Endodermal cell (in vitro differentiated cells): ENCODE results near the gene TMIE. TPM values are rescaled to one million over a fixed set of nuclear protein-coding genes. Genes with fewer than 3 reads are reported as not detected.

Experiments
- DNase-seq: peaks from one replicate; pipeline ENCODE4 v3.0.0-alpha.2; 2017
- H3K27ac ChIP-seq: 2 replicates; pipeline ENCODE4 v1.5.1; 2013; ENCODE audit warnings: mild to moderate bottlenecking, low read depth, low read length, moderate library complexity
- H3K27me3 ChIP-seq: 2 replicates; pipeline ENCODE4 v1.6.1; 2013; ENCODE audit warnings: mild to moderate bottlenecking, low read length, moderate library complexity; ENCODE audit not compliant: insufficient read depth, control insufficient read depth, poor library complexity, severe bottlenecking
- H3K36me3 ChIP-seq: 2 replicates; pipeline ENCODE4 v1.7.0; 2013; ENCODE audit warnings: mild to moderate bottlenecking, low read length, moderate library complexity; ENCODE audit not compliant: control insufficient read depth, insufficient read depth
- H3K4me1 ChIP-seq: one replicate; pipeline ENCODE4 v1.7.0; 2013; ENCODE audit warnings: low read length; ENCODE audit not compliant: control insufficient read depth, insufficient read depth
- H3K4me3 ChIP-seq: 2 replicates; pipeline ENCODE4 v1.5.1; 2013; ENCODE audit warnings: mild to moderate bottlenecking, low read length, moderate library complexity
- H3K9ac ChIP-seq: 2 replicates; pipeline ENCODE4 v1.6.1; 2013; ENCODE audit warnings: mild to moderate bottlenecking, low read length, moderate library complexity; ENCODE audit not compliant: poor library complexity, severe bottlenecking; ENCODE audit errors: extremely low read depth
- H3K9me3 ChIP-seq: 2 replicates; pipeline ENCODE4 v1.6.1; 2013; ENCODE audit warnings: mild to moderate bottlenecking, low read length, moderate library complexity; ENCODE audit not compliant: control insufficient read depth
- H3K27ac Mint-ChIP-seq: 2 replicates; pipeline ENCODE4 v1.8.0; 2020; ENCODE audit warnings: mixed read lengths
- H3K27me3 Mint-ChIP-seq: 2 replicates; pipeline ENCODE4 v1.8.0; 2021; ENCODE audit warnings: mild to moderate bottlenecking, mixed read lengths; ENCODE audit not compliant: insufficient read depth
- H3K36me3 Mint-ChIP-seq: 2 replicates; pipeline ENCODE4 v1.8.0; 2020; ENCODE audit warnings: low read depth, mixed read lengths
- H3K4me1 Mint-ChIP-seq: 2 replicates; pipeline ENCODE4 v1.8.0; 2020; ENCODE audit warnings: mixed read lengths
- H3K4me3 Mint-ChIP-seq: 2 replicates; pipeline ENCODE4 v1.8.0; 2020; ENCODE audit warnings: mild to moderate bottlenecking, moderate library complexity, mixed read lengths
- H3K9me3 Mint-ChIP-seq: 2 replicates; pipeline ENCODE4 v1.8.0; 2020; ENCODE audit warnings: mild to moderate bottlenecking, mixed read lengths
- WGBS, 2 experiments: methylation state at CpG; one replicate each; pipeline versions ENCODE4 v1.1.5 to v1.1.7; 2013; ENCODE audit warnings: missing lambda C conversion rate in 2 of 2, mixed read lengths in 1 of 2; ENCODE audit not compliant: insufficient coverage in 1 of 2, insufficient read length in 1 of 2; 5-methylcytosine and 5-hydroxymethylcytosine counted together
- total RNA-seq, 2 donors: library from RNA; stranded (reverse); fragmentation: NEBNext Ultra II Directional in 1 of 2; extraction: Animal tissue kit (Norgen Biotek cat#: 25700) in 1 of 2; gene quantifications; 2 replicates in 1 of 2; 3 replicates in 1 of 2; pipeline ENCODE4 v1.2.1, GENCODE V29; 2021
- TF ChIP-seq, protein P1 (sequence below): fragments of 200-600 bp; sonication (generic); conservative IDR thresholded peaks from 2 replicates; pipeline ENCODE4 v1.5.0; 2021; ENCODE audit warnings: antibody characterized with exemption, mild to moderate bottlenecking

The TMIE gene
- total RNA-seq, 2 donors from 2014 or later: 1.0 to 1.1 TPM

DNA sequence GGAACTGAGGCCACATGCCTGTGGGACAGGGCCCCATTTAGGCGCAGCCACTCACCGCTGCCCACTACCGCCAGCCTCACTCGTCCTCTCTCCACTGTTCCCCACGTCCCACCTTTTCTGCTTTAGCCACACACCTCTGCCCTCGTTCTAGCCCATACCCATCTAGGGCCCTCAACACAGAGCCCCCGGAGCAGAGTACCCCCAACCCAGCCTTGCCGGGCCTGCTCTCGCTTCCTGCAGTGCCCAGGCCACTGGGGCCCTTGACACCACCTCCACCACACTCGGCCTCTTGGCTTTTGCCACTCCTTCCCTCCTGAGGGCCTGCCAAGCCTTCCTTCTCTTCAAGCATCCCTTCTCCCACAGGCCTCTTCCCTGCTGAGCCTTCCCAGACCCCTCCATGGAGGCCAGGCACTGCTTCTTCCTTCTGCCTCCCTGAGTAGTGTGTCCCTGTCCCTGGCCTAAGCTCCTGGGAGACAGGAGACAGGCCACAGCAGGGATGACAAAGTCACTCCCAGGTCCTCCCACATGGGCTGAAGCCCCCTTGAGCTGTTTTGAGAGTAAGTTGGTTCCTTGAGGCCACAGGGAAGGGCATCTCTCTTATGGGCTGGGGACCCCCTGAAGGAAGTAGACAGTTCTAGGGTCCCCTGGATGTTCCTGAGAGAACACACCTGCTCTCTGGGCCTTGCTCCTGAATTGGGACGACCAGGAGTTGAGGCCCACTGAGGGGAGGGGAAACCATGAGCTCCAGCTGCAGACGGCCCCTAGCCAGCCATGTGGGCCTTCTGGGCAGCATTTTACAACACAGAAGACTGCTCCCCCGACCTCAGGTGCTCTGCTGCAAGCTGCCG, 12.1 kb downstream of the TMIE start:
- Mint-ChIP-seq H3K36me3 (no peaks in the 10 kb centered on the region), H3K4me3 (no peak overlapping the region), H3K27ac (no peak overlapping the region), H3K27me3 (peaks cover 4% of the 10 kb centered on the region), H3K9me3 (no peaks in the 10 kb centered on the region), H3K4me1 (no peaks in the 10 kb centered on the region)
- DNase-seq: peak; percentile 39
- H3K27ac ChIP-seq: no peak overlapping the region
- WGBS, 2 experiments: 89 to 93% methylated on average over 10 to 14 of the region's 14 CpGs
- no peaks in the 10 kb centered on the region for H3K36me3 ChIP-seq
- no peak overlapping the region for H3K4me3 ChIP-seq
- H3K9ac ChIP-seq: no peak overlapping the region
- H3K4me1 ChIP-seq: no peaks in the 10 kb centered on the region
- no peaks in the 10 kb centered on the region for H3K9me3 ChIP-seq
- TF ChIP-seq, protein P1, sequence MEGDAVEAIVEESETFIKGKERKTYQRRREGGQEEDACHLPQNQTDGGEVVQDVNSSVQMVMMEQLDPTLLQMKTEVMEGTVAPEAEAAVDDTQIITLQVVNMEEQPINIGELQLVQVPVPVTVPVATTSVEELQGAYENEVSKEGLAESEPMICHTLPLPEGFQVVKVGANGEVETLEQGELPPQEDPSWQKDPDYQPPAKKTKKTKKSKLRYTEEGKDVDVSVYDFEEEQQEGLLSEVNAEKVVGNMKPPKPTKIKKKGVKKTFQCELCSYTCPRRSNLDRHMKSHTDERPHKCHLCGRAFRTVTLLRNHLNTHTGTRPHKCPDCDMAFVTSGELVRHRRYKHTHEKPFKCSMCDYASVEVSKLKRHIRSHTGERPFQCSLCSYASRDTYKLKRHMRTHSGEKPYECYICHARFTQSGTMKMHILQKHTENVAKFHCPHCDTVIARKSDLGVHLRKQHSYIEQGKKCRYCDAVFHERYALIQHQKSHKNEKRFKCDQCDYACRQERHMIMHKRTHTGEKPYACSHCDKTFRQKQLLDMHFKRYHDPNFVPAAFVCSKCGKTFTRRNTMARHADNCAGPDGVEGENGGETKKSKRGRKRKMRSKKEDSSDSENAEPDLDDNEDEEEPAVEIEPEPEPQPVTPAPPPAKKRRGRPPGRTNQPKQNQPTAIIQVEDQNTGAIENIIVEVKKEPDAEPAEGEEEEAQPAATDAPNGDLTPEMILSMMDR: no peak
- H3K27me3 ChIP-seq: no peaks in the 10 kb centered on the region

DNA sequence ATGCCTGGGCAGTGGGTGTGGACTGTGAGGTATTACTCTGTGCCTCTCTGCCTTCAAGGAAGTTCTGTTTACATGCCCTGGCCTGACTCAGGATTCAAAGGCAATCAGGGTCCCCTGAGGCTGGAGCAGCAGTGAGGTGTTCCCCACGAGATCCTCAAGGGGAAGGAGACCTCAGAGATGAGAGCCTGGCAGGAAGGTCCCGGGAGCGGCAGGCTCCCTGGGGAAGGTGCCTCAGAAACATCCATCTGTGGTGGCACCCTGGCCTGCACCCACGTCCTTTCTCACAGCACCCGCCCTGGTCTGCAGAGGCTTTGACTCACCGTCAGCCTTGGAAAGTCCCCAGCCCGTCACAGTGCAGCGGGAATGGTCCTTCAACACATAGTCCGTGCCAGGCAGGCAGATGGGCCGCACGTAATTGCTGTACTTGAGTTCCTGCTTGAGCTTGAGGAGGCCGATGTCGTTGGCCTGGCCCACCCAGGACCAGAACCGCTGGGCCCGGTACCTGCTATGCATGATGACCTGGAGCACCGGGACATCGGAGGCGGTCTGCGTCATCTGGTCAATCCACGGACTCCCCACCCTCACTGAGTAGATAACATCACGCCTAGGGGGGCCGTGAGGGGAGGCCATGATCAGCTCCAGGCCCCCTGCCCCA, 12.8 kb downstream of the TMIE start:
- WGBS, 2 experiments: 90 to 92% methylated on average over 9 to 22 of the region's 22 CpGs
- Mint-ChIP-seq H3K27me3 (peaks cover 4% of the 10 kb centered on the region), H3K4me3 (no peak overlapping the region), H3K27ac (no peak overlapping the region), H3K4me1 (no peaks in the 10 kb centered on the region), H3K9me3 (no peaks in the 10 kb centered on the region), H3K36me3 (no peaks in the 10 kb centered on the region)
- peak; percentile 28 for DNase-seq
- no peak overlapping the region for H3K9ac ChIP-seq
- H3K27me3 ChIP-seq: no peaks in the 10 kb centered on the region
- H3K4me1 ChIP-seq: no peaks in the 10 kb centered on the region
- H3K4me3 ChIP-seq: no peak overlapping the region
- no peaks in the 10 kb centered on the region for H3K9me3 ChIP-seq
- no peak overlapping the region for H3K27ac ChIP-seq
- no peaks in the 10 kb centered on the region for H3K36me3 ChIP-seq
- TF ChIP-seq, protein P1: no peak

DNA sequence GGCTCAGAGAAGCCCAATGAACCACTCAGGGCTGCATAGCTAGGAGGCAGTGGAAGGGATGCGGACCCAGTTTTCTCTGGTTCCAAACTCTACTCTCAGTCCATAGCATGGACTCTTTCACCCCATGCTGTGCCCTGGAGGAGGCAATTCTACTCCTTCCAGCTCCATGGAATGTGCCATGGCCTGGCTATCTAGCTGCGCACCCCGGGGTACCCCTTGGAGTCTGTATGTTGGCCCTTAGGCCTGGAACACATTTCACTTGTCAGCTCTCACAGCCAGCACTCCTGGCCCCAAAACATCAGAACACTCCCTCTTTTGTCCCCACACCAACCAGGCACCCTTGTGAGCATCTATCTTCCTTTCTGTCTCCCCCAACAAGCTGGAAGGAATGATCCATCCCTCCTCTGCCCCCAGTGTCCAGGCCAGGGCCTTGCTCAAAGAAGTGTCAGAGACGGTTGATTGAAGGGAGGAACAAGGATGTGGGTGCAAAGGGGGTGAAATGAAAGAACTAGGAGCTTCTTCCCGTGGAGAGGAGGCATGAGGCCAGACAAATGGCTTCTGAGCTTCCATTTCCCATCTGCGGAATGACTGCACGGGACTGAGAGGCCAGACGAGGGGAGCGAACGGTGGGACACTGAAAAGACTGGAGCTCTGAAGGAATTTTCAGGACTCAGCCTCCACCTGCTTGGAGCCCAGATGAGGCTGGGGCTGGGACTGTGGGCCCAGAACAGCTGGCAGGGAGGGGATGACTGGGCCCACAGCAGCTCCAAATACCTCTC, 13.7 kb downstream of the TMIE start:
- peak; percentile 28 for DNase-seq
- 87 to 94% methylated on average over 9 to 10 of the region's 10 CpGs for WGBS, 2 experiments
- H3K9ac ChIP-seq: no peak overlapping the region

More for the DNA sequence above, 13.7 kb downstream of the TMIE start:
- H3K9me3 ChIP-seq: no peaks in the 10 kb centered on the region
- Mint-ChIP-seq H3K36me3 (no peaks in the 10 kb centered on the region), H3K4me3 (no peak overlapping the region), H3K27me3 (peaks cover 4% of the 10 kb centered on the region), H3K27ac (no peak overlapping the region), H3K9me3 (no peaks in the 10 kb centered on the region), H3K4me1 (no peaks in the 10 kb centered on the region)
- H3K4me3 ChIP-seq: no peak overlapping the region
- no peaks in the 10 kb centered on the region for H3K4me1 ChIP-seq
- H3K27ac ChIP-seq: no peak overlapping the region
- no peaks in the 10 kb centered on the region for H3K27me3 ChIP-seq
- TF ChIP-seq, protein P1: no peak
- H3K36me3 ChIP-seq: no peaks in the 10 kb centered on the region
